Psoas muscle (tissue), 8 donors: ENCODE data around the gene OSBPL5. TPM values are rescaled to one million over a fixed set of nuclear protein-coding genes. Genes with fewer than 3 reads are reported as not detected.

Experiments
- ATAC-seq, 4 donors: fragments of 200-7000 bp; cut with Tn5 transposase; one replicate each; pipeline ENCODE4 v1.9.1; 2020; ENCODE audit warnings: moderate library complexity in 3 of 4, mild to moderate bottlenecking in 2 of 4
- DNase-seq, 2 donors: peaks; one replicate each; pipeline ENCODE4 v3.0.0-alpha.2; 2020
- H3K27ac ChIP-seq: fragments of 200-600 bp; one replicate; pipeline ENCODE4 v1.8.0; 2022
- H3K27me3 ChIP-seq, 3 donors: fragments of 200-600 bp in 1 of 3; one replicate each; pipeline versions ENCODE4 v1.6.1 to v1.8.0; 2013 to 2022; ENCODE audit warnings: low read length in 2 of 3, mild to moderate bottlenecking in 2 of 3, moderate library complexity in 1 of 3; ENCODE audit not compliant: insufficient read depth in 3 of 3
- H3K36me3 ChIP-seq, 2 donors: fragments of 200-600 bp in 1 of 2; one replicate each; pipeline versions ENCODE4 v1.6.1 to v1.8.0; 2013 to 2022; ENCODE audit warnings: low read depth in 1 of 2, mild to moderate bottlenecking in 1 of 2, moderate library complexity in 1 of 2; ENCODE audit not compliant: insufficient read depth in 1 of 2
- H3K4me1 ChIP-seq: fragments of 200-600 bp; one replicate; pipeline ENCODE4 v1.8.0; 2022
- H3K4me3 ChIP-seq: fragments of 200-600 bp; one replicate; pipeline ENCODE4 v1.8.0; 2022; ENCODE audit warnings: mild to moderate bottlenecking
- H3K9me3 ChIP-seq: fragments of 200-600 bp; one replicate; pipeline ENCODE4 v1.8.0; 2022
- WGBS, 3 donors: extraction: QIAGEN DNeasy Blood & Tissue Kit; methylation state at CpG; one replicate each; pipeline versions ENCODE4 v1.1.6 to v1.1.7; 2013; 5-methylcytosine and 5-hydroxymethylcytosine counted together
- intact Hi-C, 2 donors: fragments of 100-400 bp; cut with DNase I; formaldehyde crosslinking; loops; one replicate each; pipeline versions ENCODE4 v1.11.0 to v1.14.2; 2022
- polyA plus RNA-seq, 3 donors: library from polyadenylated mRNA; stranded (reverse); fragments of 200-250 nt; gene quantifications; one replicate each; pipeline ENCODE4 v1.2.3, GENCODE V29; 2013
- total RNA-seq, 4 donors: library from RNA; stranded (reverse); fragmentation: NEBNext Ultra II Directional in 2 of 4; extraction: Animal tissue kit (Norgen Biotek cat#: 25700) in 2 of 4; gene quantifications; one replicate each; pipeline versions ENCODE4 v1.2.1 to v1.2.4, GENCODE V29; 2021 to 2023
- TF ChIP-seq, protein P1 (sequence below): fragments of 200-600 bp; IDR thresholded peaks from one replicate; pipeline ENCODE4 v1.8.0; 2022; ENCODE audit warnings: antibody characterized with exemption
- donor health status: healthy with polysubstance abuse.
- donor health status: DM: no; HTN: no; CAD: no; lungs with moderate emphysema.
- donor health status: Bipolar disorder and iron deficiency.
- donor health status: healthy.
- donor health status: DM: yes; HTN: yes; CAD: no.
- donor health status: DM: no; HTN: no; CAD: no.
- donor health status: DM: no; HTN: no; CAD: no.
- donor health status: DM: yes; HTN: yes; CAD: no.

OSBPL5 gene
- total and polyA plus RNA-seq, 7 donors, result 3.4 to 12.4 (median 6.9) TPM

GRCh38 chr11:3188496-3189195 is 23.5 kb upstream of the OSBPL5 start:
- Histone ChIP-seq H3K27ac (no peak overlapping the region), H3K27me3 (no peaks in the 10 kb centered on the region), H3K9me3 (no peaks in the 10 kb centered on the region), H3K36me3 (no peaks in the 10 kb centered on the region), H3K4me1 (no peaks in the 10 kb centered on the region), H3K4me3 (no peak overlapping the region)
- intact Hi-C loops, result no loop called here
- DNase-seq (no peak), ATAC-seq (no peak)
- TF ChIP-seq, protein P1, sequence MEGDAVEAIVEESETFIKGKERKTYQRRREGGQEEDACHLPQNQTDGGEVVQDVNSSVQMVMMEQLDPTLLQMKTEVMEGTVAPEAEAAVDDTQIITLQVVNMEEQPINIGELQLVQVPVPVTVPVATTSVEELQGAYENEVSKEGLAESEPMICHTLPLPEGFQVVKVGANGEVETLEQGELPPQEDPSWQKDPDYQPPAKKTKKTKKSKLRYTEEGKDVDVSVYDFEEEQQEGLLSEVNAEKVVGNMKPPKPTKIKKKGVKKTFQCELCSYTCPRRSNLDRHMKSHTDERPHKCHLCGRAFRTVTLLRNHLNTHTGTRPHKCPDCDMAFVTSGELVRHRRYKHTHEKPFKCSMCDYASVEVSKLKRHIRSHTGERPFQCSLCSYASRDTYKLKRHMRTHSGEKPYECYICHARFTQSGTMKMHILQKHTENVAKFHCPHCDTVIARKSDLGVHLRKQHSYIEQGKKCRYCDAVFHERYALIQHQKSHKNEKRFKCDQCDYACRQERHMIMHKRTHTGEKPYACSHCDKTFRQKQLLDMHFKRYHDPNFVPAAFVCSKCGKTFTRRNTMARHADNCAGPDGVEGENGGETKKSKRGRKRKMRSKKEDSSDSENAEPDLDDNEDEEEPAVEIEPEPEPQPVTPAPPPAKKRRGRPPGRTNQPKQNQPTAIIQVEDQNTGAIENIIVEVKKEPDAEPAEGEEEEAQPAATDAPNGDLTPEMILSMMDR, result no peak
- 87 to 91% (median 88%) methylated on average over 17 of the region's 17 CpGs for WGBS, 3 donors

DNA sequence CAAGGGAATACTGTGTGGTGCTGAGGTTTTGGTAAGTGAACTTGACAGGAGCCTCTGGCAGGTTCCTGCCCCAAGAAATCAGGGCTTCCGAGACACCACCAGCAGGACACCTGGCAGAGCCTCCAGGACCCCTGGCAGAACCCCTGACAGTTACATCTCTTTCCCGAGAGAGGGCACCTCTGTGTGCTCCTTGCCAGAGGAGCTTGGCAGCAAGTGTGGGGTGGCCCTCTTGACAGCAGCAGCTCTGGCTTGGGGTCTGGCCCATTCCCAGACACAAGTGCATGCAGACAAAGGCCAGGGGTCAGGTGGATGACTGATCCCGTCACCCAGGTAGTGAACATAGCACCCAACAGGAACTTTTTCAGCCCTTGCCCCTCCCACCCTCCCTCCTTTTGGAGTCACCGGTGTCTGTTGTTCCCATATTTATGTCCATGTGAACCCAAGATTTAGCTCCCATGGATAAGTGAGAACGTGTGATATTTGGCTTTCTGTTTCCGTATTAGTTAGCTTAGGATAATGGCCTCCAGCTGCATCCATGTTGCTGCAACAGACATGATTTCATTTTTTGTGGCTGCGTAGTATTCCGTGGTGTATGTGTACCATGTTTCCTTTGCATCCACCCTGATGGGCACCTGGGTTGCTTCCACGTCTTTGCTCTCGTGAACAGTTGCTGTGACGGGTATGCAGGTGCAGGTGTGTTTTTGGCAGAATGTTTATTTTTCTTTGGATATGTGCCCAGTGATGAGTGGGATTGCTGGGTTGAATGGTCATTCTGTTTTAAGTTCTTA is 21.2 kb upstream of the OSBPL5 start:
- Histone ChIP-seq H3K9me3 (no peaks in the 10 kb centered on the region), H3K4me3 (no peak overlapping the region), H3K36me3 (no peaks in the 10 kb centered on the region), H3K27me3 (no peaks in the 10 kb centered on the region), H3K27ac (no peak overlapping the region), H3K4me1 (no peaks in the 10 kb centered on the region)
- 79 to 90% (median 85%) methylated on average over 11 of the region's 11 CpGs for WGBS, 3 donors
- TF ChIP-seq, protein P1, result no peak
- intact Hi-C loops, result no loop called here
- DNase-seq, result peak in 1 of 2 donors; percentile 39
- ATAC-seq, result no peak

DNA sequence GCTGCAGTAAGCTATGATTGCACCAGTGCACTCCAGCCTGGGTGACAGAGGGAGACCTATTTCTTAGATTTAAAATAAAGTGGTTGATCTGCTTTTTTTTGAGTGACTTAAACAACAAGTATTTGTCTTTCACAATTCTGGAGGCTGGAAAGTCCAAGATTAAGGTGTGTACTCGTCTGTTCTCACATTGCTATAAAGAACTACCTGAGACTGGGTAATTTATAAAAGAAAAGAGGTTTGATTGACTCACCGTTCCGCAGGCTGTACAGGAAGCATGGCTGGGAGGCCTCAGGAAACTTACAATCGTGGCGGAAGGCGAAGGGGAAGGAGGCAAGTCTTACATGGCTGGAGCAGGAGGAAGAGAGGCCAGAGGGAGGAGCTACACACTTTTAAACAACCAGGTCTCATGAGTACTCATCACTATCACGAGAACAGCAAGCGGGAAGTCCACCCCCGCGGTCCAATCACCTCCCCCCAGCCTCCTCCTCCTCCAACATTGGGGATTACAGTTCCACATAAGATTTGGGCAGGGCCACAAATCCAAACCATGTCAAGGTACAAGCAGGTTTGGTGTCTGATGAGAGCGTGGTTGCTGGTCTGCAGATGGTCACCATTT is 19.7 kb upstream of the OSBPL5 start:
- no peak for DNase-seq

DNA sequence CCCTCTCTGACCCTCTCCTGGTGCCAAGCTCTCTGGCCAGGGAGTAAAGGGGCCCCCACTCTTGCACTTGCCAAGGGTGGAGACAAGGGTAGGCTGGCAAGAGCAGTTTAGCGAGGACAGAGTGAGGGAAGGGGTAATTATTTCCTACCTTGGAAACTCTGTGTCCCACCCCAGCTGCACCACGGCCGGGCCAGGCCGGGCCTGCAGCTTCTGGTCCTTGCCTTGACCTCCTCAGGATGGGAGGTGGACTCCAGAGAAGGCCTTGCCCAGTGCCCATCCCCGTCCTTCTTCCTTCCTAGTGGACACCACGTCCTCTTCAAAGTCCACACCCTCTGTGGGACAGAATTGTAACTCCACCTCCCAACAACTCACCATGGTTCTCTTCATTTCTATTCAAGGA is 18.4 kb upstream of the OSBPL5 start:
- TF ChIP-seq, protein P1, result no peak
- Histone ChIP-seq H3K4me3 (no peak overlapping the region), H3K27ac (no peak overlapping the region), H3K9me3 (no peaks in the 10 kb centered on the region), H3K4me1 (no peaks in the 10 kb centered on the region), H3K27me3 (no peaks in the 10 kb centered on the region), H3K36me3 (no peaks in the 10 kb centered on the region)
- WGBS, 3 donors, result 86 to 97% (median 87%) methylated on average over 6 of the region's 6 CpGs
- DNase-seq, result no peak
- intact Hi-C loops, result no loop called here
- no peak for ATAC-seq

More for the DNA sequence above, 19.7 kb upstream of the OSBPL5 start:
- H3K27me3 ChIP-seq, result no peaks in the 10 kb centered on the region
- H3K9me3 ChIP-seq, result no peaks in the 10 kb centered on the region
- H3K36me3 ChIP-seq, result no peaks in the 10 kb centered on the region
- TF ChIP-seq, protein P1, result no peak
- no peak for ATAC-seq
- intact Hi-C loops, result no loop called here
- WGBS, 3 donors, result 79 to 90% (median 82%) methylated on average over 11 of the region's 11 CpGs
- no peak overlapping the region for H3K27ac ChIP-seq
- no peaks in the 10 kb centered on the region for H3K4me1 ChIP-seq
- no peak overlapping the region for H3K4me3 ChIP-seq
